T-cell (primary cell): ENCODE data around the gene SDHA. TPM values are rescaled to one million over a fixed set of nuclear protein-coding genes. Genes with fewer than 3 reads are reported as not detected.

Experiments
- ATAC-seq, 4 experiments: fragments of 200-7000 bp in 3 of 4; fragments of 150-1000 bp in 1 of 4; cut with Tn5 transposase; replicated peaks in 1 of 4; 1 replicate in 3 of 4; 2 replicates in 1 of 4; pipeline ENCODE4 v1.10.0; 2021; ENCODE audit warnings: moderate library complexity in 3 of 4, mild to moderate bottlenecking in 2 of 4, moderate number of reproducible peaks in 1 of 4
- CTCF ChIA-PET, 2 donors: fragments of 300-600 bp; sonication (Branson Sonifier 250); formaldehyde crosslinking; loops; one replicate each; lab custom pipeline; 2022; ENCODE audit warnings: antibody characterized with exemption in 2 of 2; lab: Charles Lee
- POLR2A ChIA-PET, 2 donors: fragments of 300-600 bp; sonication (Branson Sonifier 250); formaldehyde crosslinking; loops; one replicate each; lab custom pipeline; 2022; ENCODE audit warnings: antibody characterized with exemption in 2 of 2; lab: Charles Lee
- DNase-seq, 35 experiments: peaks; one replicate each; pipeline versions ENCODE4 v3.0.0 to v3.0.0-alpha.2; 2013 to 2023
- H3K27ac ChIP-seq: one replicate; pipeline ENCODE4 v1.5.1; 2013; ENCODE audit warnings: low read length
- H3K27me3 ChIP-seq, 2 experiments: replicated peaks in 1 of 2; 1 replicate in 1 of 2; 2 replicates in 1 of 2; pipeline versions ENCODE4 v1.6.1 to v1.7.0; 2013; ENCODE audit warnings: low read length in 1 of 2, mixed read lengths in 1 of 2; ENCODE audit not compliant: control insufficient read depth in 2 of 2, insufficient read depth in 2 of 2; ENCODE audit errors: extremely low read depth in 1 of 2
- H3K36me3 ChIP-seq, 2 donors: 1 replicate in 1 of 2; 2 replicates in 1 of 2; pipeline versions ENCODE4 v1.6.1 to v1.7.0; 2013; ENCODE audit warnings: low read length in 1 of 2; ENCODE audit not compliant: control insufficient read depth in 2 of 2, insufficient read depth in 1 of 2; ENCODE audit errors: extremely low read depth in 1 of 2
- H3K4me1 ChIP-seq, 2 experiments: 1 replicate in 1 of 2; 2 replicates in 1 of 2; pipeline versions ENCODE4 v1.6.1 to v1.7.0; 2013; ENCODE audit warnings: low read length in 2 of 2, mixed read lengths in 1 of 2; ENCODE audit not compliant: insufficient read depth in 2 of 2, control insufficient read depth in 1 of 2; ENCODE audit errors: extremely low read depth in 1 of 2
- H3K4me3 ChIP-seq, 2 donors: 1 replicate in 1 of 2; 2 replicates in 1 of 2; pipeline versions ENCODE4 v1.5.1 to v1.7.0; 2013; ENCODE audit warnings: mild to moderate bottlenecking in 2 of 2, low read length in 1 of 2, moderate library complexity in 1 of 2; ENCODE audit not compliant: control insufficient read depth in 1 of 2; ENCODE audit errors: extremely low read depth in 1 of 2
- H3K9me3 ChIP-seq: 2 replicates; pipeline ENCODE4 v1.7.0; 2013
- H3K27ac Mint-ChIP-seq, 2 donors: one replicate each; pipeline ENCODE4 v1.8.0; 2020 to 2021; ENCODE audit warnings: mild to moderate bottlenecking in 2 of 2, mixed read lengths in 2 of 2
- H3K27me3 Mint-ChIP-seq, 2 donors: one replicate each; pipeline ENCODE4 v1.8.0; 2021 to 2022; ENCODE audit warnings: mixed read lengths in 2 of 2
- H3K36me3 Mint-ChIP-seq: one replicate; pipeline ENCODE4 v1.8.0; 2021; ENCODE audit warnings: mixed read lengths
- H3K4me1 Mint-ChIP-seq, 3 donors: one replicate each; pipeline ENCODE4 v1.8.0; 2020 to 2022; ENCODE audit warnings: mixed read lengths in 3 of 3, mild to moderate bottlenecking in 1 of 3
- H3K4me3 Mint-ChIP-seq, 3 donors: one replicate each; pipeline ENCODE4 v1.8.0; 2020 to 2022; ENCODE audit warnings: mild to moderate bottlenecking in 3 of 3, mixed read lengths in 3 of 3, moderate library complexity in 3 of 3
- H3K9me3 Mint-ChIP-seq, 3 donors: one replicate each; pipeline ENCODE4 v1.8.0; 2020 to 2022; ENCODE audit warnings: mixed read lengths in 3 of 3
- WGBS: methylation state at CpG from one replicate; pipeline ENCODE4 v1.1.5; 2013; ENCODE audit warnings: missing lambda C conversion rate; ENCODE audit not compliant: insufficient coverage; 5-methylcytosine and 5-hydroxymethylcytosine counted together
- total RNA-seq, 35 experiments: library from RNA in 6 of 35; stranded (reverse) in 6 of 35; fragments of 120-200 nt in 1 of 35; gene quantifications; one replicate each; pipeline versions ENCODE4 v1.2.1 to v1.2.4 and lab custom pipeline; 2013 to 2026

SDHA gene
- total RNA-seq, 5 donors from 2014 or later (not counting 1 experiment from before 2014, with no cell fraction given), result 122 to 209 (median 140) TPM

DNA sequence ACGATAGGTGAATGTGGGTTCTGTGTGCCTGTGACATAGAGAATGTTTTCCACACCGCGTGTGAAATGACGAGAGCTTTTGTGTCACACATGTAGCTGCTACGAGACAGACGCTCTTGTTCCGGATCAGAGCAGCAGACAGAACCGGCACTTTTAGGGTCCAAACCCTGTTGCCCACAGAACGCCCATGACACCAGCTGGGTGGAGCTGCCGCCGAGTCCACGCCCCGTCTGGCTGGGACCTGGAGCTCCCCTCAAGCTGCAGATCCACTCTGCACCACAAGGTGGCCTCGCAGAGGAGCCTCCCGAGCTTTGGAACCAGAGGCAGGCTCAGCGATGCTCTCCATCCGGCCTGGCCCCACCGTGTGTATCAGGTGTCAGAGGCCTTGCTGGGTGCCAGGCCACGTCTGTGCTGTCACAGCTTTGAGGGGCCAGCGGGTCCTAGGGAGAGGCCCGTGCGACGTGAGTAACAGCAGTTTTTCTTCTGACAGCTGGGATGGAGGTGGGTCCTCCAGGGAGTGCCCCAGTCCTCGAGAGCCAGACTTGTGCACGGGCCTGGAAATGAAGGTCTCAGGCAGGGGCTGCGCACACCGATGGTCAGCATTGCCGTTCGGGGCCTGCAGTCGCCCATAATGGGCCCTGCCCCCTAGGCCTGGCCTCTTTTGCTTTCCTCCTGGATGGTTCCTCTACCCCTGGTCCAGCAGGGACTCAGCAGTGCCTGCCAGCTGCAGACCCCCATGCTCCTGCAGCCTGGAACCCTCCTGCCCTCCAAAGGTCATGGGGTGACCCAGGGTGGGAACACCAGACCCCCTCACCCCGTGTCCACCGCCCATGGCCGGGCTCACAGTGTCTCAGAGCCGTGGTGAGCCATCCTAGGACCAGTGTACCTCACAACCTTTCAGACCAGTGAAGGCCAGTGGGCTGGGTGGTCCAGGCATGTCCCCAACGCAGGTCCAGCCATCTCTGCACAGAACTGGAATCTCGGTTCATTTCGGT is 29.3 kb upstream of the SDHA start:
- 42% methylated on average over 37 of the region's 37 CpGs for WGBS

DNA sequence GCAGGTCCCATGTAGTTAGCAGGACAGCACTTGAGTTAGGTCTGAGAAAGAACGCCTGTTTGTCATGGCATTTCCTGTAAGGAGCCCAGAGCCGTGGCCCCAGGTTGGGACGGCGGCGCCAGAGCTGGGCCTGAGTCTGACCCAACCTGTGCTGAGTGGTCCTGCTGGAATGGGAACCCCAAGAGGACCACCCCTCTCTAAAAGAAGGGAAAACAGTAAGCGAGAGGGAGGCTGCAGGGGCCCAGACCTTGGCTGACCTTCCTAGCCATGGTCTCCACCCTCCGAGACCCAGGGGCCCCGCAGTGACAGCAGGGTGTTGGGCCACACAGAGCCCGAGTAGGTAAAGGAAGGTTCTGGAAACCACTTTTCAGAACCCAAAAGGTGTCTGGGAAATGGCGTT is 28.6 kb upstream of the SDHA start:
- Mint-ChIP-seq H3K4me1 (peaks cover 5 to 9% (median 6%) of the 10 kb centered on the region in 3 donors), H3K36me3 (no peaks in the 10 kb centered on the region), H3K9me3 (no peaks in the 10 kb centered on the region), H3K27me3 (peaks cover 0 to 15% of the 10 kb centered on the region in 2 donors), H3K27ac (no peak overlapping the region), H3K4me3 (no peak overlapping the region)
- H3K4me3 ChIP-seq, result no peak overlapping the region
- H3K9me3 ChIP-seq, result no peaks in the 10 kb centered on the region
- H3K27me3 ChIP-seq, result peaks cover 0 to 62% of the 10 kb centered on the region in 2 experiments
- no peak for ATAC-seq
- ChIA-PET CTCF (no interaction called here), POLR2A (no interaction called here)
- no peak overlapping the region for H3K27ac ChIP-seq
- H3K36me3 ChIP-seq, result no peaks in the 10 kb centered on the region
- DNase-seq, result no peak
- H3K4me1 ChIP-seq, result peaks cover 0 to 19% of the 10 kb centered on the region in 2 experiments
- 100% methylated on average over 1 of the region's 10 CpGs for whole genome bisulfite sequencing

More for the DNA sequence above, 29.3 kb upstream of the SDHA start:
- Histone ChIP-seq H3K9me3 (no peaks in the 10 kb centered on the region), H3K4me1 (peaks cover 0 to 19% of the 10 kb centered on the region in 2 experiments), H3K4me3 (no peak overlapping the region), H3K27me3 (peaks cover 0 to 62% of the 10 kb centered on the region in 2 experiments), H3K36me3 (no peaks in the 10 kb centered on the region), H3K27ac (no peak overlapping the region)
- peaks cover 0 to 15% of the 10 kb centered on the region in 2 donors for H3K27me3 Mint-ChIP-seq
- H3K36me3 Mint-ChIP-seq, result no peaks in the 10 kb centered on the region
- H3K27ac Mint-ChIP-seq, result no peak overlapping the region
- DNase-seq (peak; percentile 68 to 91 (median 83)), ATAC-seq (peak; percentile 92 to 95 (median 94))
- H3K4me1 Mint-ChIP-seq, result peaks cover 5 to 9% (median 6%) of the 10 kb centered on the region in 3 donors
- no peaks in the 10 kb centered on the region for H3K9me3 Mint-ChIP-seq
- H3K4me3 Mint-ChIP-seq, result peak overlapping the region in 1 of 3 donors; percentile 43
- CTCF ChIA-PET, result interaction anchor here in 1 of 2 donors (1.3 to 1.5 kb wide), 2 partner anchors 29 to 31 kb away, joined by 4 to 9 read pairs; partner anchors contain the start of genes CCDC127 and SDHA
- POLR2A ChIA-PET, result interaction anchor here in 1 of 2 donors (0.6 to 0.9 kb wide), 2 partner anchors 29 to 704 kb away, joined by 3 read pairs; partner anchors contain the start of genes BRD9, CCDC127, SDHA and TRIP13

DNA sequence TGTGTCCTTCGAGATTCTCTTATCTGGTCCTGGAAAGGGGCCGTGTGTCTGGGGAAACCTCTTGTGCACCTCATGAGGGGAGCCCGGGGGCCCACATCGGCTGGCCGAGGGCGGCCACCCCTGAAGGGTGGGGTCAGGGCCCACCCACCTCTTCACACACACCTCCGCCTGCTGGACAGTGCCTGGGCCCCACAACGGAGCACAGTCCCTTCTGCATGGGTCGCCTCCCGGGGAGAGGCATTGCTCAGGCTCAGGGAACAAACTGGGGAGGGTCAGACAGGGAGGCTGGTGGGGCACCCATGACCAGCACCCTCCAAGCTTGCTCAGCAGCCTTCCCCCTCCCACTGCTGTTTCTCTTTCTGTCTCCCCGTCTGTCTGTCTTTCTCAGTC is 28.1 kb upstream of the SDHA start:
- Histone ChIP-seq H3K4me1 (peaks cover 0 to 19% of the 10 kb centered on the region in 2 experiments), H3K27me3 (peaks cover 0 to 62% of the 10 kb centered on the region in 2 experiments), H3K9me3 (no peaks in the 10 kb centered on the region), H3K36me3 (no peaks in the 10 kb centered on the region), H3K27ac (no peak overlapping the region), H3K4me3 (no peak overlapping the region)
- Mint-ChIP-seq H3K9me3 (no peaks in the 10 kb centered on the region), H3K4me1 (peaks cover 5 to 9% (median 6%) of the 10 kb centered on the region in 3 donors), H3K4me3 (no peak overlapping the region), H3K36me3 (no peaks in the 10 kb centered on the region), H3K27ac (no peak overlapping the region), H3K27me3 (peaks cover 0 to 12% of the 10 kb centered on the region in 2 donors)
- ChIA-PET POLR2A (no interaction called here), CTCF (no interaction called here)
- ATAC-seq, result no peak
- 60% methylated on average over 2 of the region's 11 CpGs for WGBS
- no peak for DNase-seq

DNA sequence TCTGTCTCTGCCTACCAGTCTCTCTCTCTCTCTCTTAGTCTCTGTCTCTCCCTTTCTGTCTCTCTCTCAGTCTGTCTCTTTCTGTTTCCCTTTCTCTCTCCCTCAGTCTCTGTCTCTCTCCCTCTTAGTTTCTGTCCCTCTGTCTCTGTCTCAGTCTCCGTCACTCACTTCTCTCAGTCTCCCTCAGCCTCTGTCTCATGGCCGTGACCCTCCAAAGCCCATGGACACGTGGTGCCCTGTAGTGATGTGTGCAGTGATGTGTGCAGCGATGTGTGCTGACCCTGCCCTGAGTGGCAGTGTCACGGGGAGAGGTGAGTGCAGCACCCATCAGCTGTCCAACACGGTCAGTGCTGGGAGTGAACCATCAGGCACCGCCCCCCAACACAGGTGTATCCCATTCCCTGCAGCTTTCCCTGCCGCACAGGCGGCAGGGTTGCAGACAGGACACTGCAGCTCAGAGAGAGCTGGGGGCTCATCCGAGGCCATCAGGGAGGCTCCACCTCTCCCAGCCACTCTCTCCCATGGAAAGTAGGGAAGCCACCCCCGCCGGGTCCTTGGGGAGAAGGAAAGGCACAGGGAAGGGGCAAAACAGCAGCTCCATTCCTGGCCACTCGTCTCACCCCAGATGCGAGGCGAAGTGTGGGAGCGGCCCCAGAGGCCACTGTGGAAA is 27.6 kb upstream of the SDHA start:
- Mint-ChIP-seq H3K27ac (no peak overlapping the region), H3K4me3 (peak overlapping the region in 1 of 3 donors; percentile 57), H3K9me3 (no peaks in the 10 kb centered on the region), H3K36me3 (no peaks in the 10 kb centered on the region), H3K4me1 (peaks cover 5 to 9% (median 6%) of the 10 kb centered on the region in 3 donors), H3K27me3 (peaks cover 0 to 12% of the 10 kb centered on the region in 2 donors)
- Histone ChIP-seq H3K9me3 (no peaks in the 10 kb centered on the region), H3K4me3 (no peak overlapping the region), H3K27me3 (peaks cover 0 to 66% of the 10 kb centered on the region in 2 experiments), H3K36me3 (no peaks in the 10 kb centered on the region), H3K4me1 (peaks cover 0 to 19% of the 10 kb centered on the region in 2 experiments), H3K27ac (no peak overlapping the region)
- DNase-seq (no peak), ATAC-seq (no peak)
- 83% methylated on average over 8 of the region's 16 CpGs for WGBS
- POLR2A ChIA-PET, result no interaction called here
- CTCF ChIA-PET, result no interaction called here

DNA sequence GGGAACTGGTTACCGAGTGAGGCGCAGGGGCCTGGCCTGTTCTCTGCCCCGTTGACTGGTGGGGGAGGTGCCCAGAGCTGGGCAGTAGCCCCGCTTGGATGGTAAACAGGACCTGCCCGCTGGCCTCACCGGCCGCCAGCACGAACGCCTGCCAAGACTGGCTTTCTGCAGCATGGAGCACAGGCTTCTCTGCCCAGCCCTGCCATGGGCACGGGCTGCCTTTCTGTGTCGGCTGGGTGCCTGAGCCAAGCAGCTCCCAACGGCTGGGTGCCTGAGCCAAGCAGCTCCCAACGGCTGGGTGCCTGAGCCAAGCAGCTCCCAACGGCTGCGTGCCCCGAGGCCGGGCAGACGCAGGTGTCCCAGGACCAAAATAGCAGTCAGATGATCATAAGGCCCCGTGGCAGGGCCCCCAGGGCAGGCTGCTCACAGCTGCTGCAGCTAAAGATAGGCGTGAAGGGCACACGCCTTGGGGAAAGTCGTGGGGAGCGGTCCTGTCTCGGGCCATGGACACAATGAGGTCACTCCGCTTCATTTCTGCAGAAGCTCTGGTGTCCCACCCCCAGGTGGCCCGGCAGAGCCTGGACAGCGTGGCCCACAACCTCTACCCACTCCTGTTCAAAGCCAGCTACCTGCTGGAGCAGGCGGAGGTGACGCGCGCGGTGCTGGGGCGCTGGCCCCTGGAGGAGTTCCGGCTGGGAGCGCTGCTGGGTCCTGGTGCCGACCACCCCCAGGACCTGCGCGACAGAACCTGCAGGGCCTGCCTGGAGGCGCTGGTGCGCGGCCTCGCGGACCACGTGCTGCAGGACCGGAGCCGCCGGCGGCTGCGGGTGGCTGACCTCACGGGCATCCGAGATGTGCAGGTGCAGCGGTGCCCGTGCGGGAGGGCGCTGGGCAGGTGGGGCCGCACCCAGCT is 26.8 kb upstream of the SDHA start, which contains the start of gene LRRC14B:
TSS of gene LRRC14B (plus strand) at position 460 of the 913 bp plus-strand sequence. CDS start at position 504, 44 bp downstream.
- Histone ChIP-seq H3K4me3 (peak within 1 kb of the TSS in 1 of 2 donors; percentile 58), H3K9me3 (no peaks in the 10 kb centered on the region), H3K4me1 (peaks cover 0 to 19% of the 10 kb centered on the region in 2 experiments), H3K27ac (no peak within 1 kb of the TSS), H3K36me3 (no peaks in the 10 kb centered on the region), H3K27me3 (peaks cover 0 to 67% of the 10 kb centered on the region in 2 experiments)
- H3K36me3 Mint-ChIP-seq, result no peaks in the 10 kb centered on the region
- H3K4me1 Mint-ChIP-seq, result peaks cover 5 to 9% (median 6%) of the 10 kb centered on the region in 3 donors
- H3K27ac Mint-ChIP-seq, result no peak within 1 kb of the TSS
- WGBS, result 22% methylated on average over 55 of the region's 56 CpGs
- ATAC-seq (peak; percentile 45 to 56 (median 52)), DNase-seq (peak in 15 of 35 experiments; percentile 12 to 34 (median 21))
- peaks cover 0 to 12% of the 10 kb centered on the region in 2 donors for H3K27me3 Mint-ChIP-seq
- peak within 1 kb of the TSS in 2 of 3 donors; percentile 9 to 57 for H3K4me3 Mint-ChIP-seq
- H3K9me3 Mint-ChIP-seq, result no peaks in the 10 kb centered on the region
- CTCF ChIA-PET, result no interaction called here
- POLR2A ChIA-PET, result no interaction called here
